A673 (cell line): ENCODE data around the gene BCL2L1. TPM values are rescaled to one million over a fixed set of nuclear protein-coding genes. Genes with fewer than 3 reads are reported as not detected.

ENCODE experiments used
- BruUV-seq: library from RNA; stranded (reverse); fragments of 400-500 nt; replicated peaks from 2 replicates; lab custom pipeline; 2021; lab: Mats Ljungman, UMichigan
- CTCF ChIA-PET: fragments of 300-600 bp; sonication (Branson Sonifier 250); formaldehyde crosslinking; loops from one replicate; lab custom pipeline; 2022; ENCODE audit warnings: antibody characterized with exemption; lab: Charles Lee
- POLR2A ChIA-PET: fragments of 300-600 bp; sonication (Branson Sonifier 250); formaldehyde crosslinking; loops from one replicate; lab custom pipeline; 2022; ENCODE audit warnings: antibody characterized with exemption; ENCODE audit not compliant: low non-redundant PET; lab: Charles Lee
- DNase-seq: peaks from one replicate; pipeline ENCODE4 v3.0.0-alpha.2; 2015; ENCODE audit warnings: low spot score
- H3K27ac ChIP-seq: fragments of 200-600 bp; sonication (generic); 2 replicates; pipeline ENCODE4 v1.5.1; 2016; ENCODE audit warnings: mixed run types, low read depth, mild to moderate bottlenecking, mixed read lengths, antibody characterized with exemption, low read length; ENCODE audit not compliant: poor library complexity, severe bottlenecking
- H3K27me3 ChIP-seq: fragments of 200-600 bp; sonication (generic); replicated peaks from 2 replicates; pipeline ENCODE4 v1.6.1; 2017; ENCODE audit warnings: mixed run types, low read depth, mild to moderate bottlenecking, mixed read lengths, antibody characterized with exemption, low read length; ENCODE audit not compliant: insufficient read depth, poor library complexity
- H3K36me3 ChIP-seq: fragments of 200-600 bp; sonication (generic); 2 replicates; pipeline ENCODE4 v1.6.1; 2016; ENCODE audit warnings: mixed run types, mild to moderate bottlenecking, mixed read lengths, antibody characterized with exemption, low read length; ENCODE audit not compliant: insufficient read depth, poor library complexity, severe bottlenecking
- H3K4me1 ChIP-seq: fragments of 200-600 bp; sonication (generic); 2 replicates; pipeline ENCODE4 v1.6.1; 2017; ENCODE audit warnings: mixed run types, mild to moderate bottlenecking, mixed read lengths, antibody characterized with exemption, low read length; ENCODE audit not compliant: insufficient read depth, poor library complexity, severe bottlenecking
- H3K4me3 ChIP-seq: fragments of 200-600 bp; sonication (generic); 2 replicates; pipeline ENCODE4 v1.5.1; 2016; ENCODE audit warnings: low read depth, mixed run types, mild to moderate bottlenecking, mixed read lengths, low read length; ENCODE audit not compliant: poor library complexity, severe bottlenecking
- H3K9me3 ChIP-seq: fragments of 200-600 bp; sonication (generic); 2 replicates; pipeline ENCODE4 v1.6.1; 2016; ENCODE audit warnings: mixed run types, low read depth, mild to moderate bottlenecking, mixed read lengths, antibody characterized with exemption, low read length; ENCODE audit not compliant: poor library complexity, severe bottlenecking
- EZH2 ChIP-seq: fragments of 200-600 bp; sonication (generic); IDR thresholded peaks from 2 replicates; pipeline ENCODE4 v1.6.1; 2017; ENCODE audit warnings: borderline replicate concordance, low read depth, mild to moderate bottlenecking, mixed read lengths, antibody characterized with exemption, low read length; ENCODE audit not compliant: poor library complexity, severe bottlenecking
- intact Hi-C: fragments of 100-400 bp; cut with micrococcal nuclease; formaldehyde crosslinking; loops from one replicate; pipeline ENCODE4 v1.10.0; 2022; ENCODE audit not compliant: unreplicated experiment
- total RNA-seq: library from RNA; stranded (reverse); gene quantifications from 2 replicates; pipeline ENCODE4 v1.2.3, GENCODE V29; 2021
- TF ChIP-seq, protein P1 (sequence below): fragments of 300-800, 200-600 bp; sonication (generic); conservative IDR thresholded peaks from 2 replicates; pipeline ENCODE4 v1.5.1; 2017; ENCODE audit warnings: low read depth, mild to moderate bottlenecking, antibody characterized with exemption, low read length, moderate library complexity, mixed read lengths

BCL2L1 gene
- total RNA-seq, 1 experiment from 2014 or later, result 47.8 TPM

GRCh38 chr20:31704225-31705119 lies 18.2 kb downstream of the BCL2L1 start:
- H3K36me3 ChIP-seq, result peaks cover 20% of the 10 kb centered on the region
- no peak overlapping the region for H3K27ac ChIP-seq
- H3K27me3 ChIP-seq, result no peaks in the 10 kb centered on the region
- ChIA-PET CTCF (no interaction called here), POLR2A (no interaction called here)
- H3K9me3 ChIP-seq, result no peaks in the 10 kb centered on the region
- H3K4me3 ChIP-seq, result no peak overlapping the region
- no TSS peak for BruUV-seq
- peaks cover 3% of the 10 kb centered on the region for H3K4me1 ChIP-seq
- TF ChIP-seq EZH2, result no peak
- TF ChIP-seq, protein P1, sequence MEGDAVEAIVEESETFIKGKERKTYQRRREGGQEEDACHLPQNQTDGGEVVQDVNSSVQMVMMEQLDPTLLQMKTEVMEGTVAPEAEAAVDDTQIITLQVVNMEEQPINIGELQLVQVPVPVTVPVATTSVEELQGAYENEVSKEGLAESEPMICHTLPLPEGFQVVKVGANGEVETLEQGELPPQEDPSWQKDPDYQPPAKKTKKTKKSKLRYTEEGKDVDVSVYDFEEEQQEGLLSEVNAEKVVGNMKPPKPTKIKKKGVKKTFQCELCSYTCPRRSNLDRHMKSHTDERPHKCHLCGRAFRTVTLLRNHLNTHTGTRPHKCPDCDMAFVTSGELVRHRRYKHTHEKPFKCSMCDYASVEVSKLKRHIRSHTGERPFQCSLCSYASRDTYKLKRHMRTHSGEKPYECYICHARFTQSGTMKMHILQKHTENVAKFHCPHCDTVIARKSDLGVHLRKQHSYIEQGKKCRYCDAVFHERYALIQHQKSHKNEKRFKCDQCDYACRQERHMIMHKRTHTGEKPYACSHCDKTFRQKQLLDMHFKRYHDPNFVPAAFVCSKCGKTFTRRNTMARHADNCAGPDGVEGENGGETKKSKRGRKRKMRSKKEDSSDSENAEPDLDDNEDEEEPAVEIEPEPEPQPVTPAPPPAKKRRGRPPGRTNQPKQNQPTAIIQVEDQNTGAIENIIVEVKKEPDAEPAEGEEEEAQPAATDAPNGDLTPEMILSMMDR, result no peak
- no peak for DNase-seq
- intact Hi-C loops, result no loop called here

DNA sequence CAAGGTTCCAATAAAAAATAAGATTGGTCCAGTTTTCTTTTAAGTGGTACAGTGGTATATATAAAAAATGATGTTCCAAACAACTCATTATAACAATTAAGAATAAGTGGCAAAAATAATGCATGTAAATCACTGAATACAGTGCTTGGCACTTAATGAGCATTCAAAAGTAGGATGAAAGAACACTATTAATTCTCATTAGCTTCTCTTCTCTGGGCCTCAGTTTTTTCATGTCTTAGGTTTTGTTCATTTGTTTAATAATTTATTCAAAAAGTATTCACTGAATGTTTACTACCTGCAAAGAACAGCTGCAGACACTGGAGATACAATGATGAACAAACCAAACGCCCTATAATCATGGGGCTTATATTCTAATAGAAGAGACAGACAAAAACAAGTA lies 21.1 kb downstream of the BCL2L1 start:
- BruUV-seq, result no TSS peak

GRCh38 chr20:31700747-31701146 lies 21.9 kb downstream of the BCL2L1 start:
- peaks cover 3% of the 10 kb centered on the region for H3K4me1 ChIP-seq

More for the DNA sequence above, 21.1 kb downstream of the BCL2L1 start:
- H3K36me3 ChIP-seq, result peaks cover 13% of the 10 kb centered on the region
- H3K9me3 ChIP-seq, result no peaks in the 10 kb centered on the region
- ChIA-PET CTCF (no interaction called here), POLR2A (no interaction called here)
- peaks cover 3% of the 10 kb centered on the region for H3K4me1 ChIP-seq
- intact Hi-C loops, result no loop called here
- H3K27ac ChIP-seq, result no peak overlapping the region
- H3K4me3 ChIP-seq, result no peak overlapping the region
- H3K27me3 ChIP-seq, result no peaks in the 10 kb centered on the region
- no peak for DNase-seq
- TF ChIP-seq EZH2, result no peak
- TF ChIP-seq, protein P1, result no peak

More at GRCh38 chr20:31700747-31701146, 21.9 kb downstream of the BCL2L1 start:
- no peaks in the 10 kb centered on the region for H3K9me3 ChIP-seq
- no peak overlapping the region for H3K4me3 ChIP-seq
- no peaks in the 10 kb centered on the region for H3K27me3 ChIP-seq
- BruUV-seq, result no TSS peak
- CTCF ChIA-PET, result no interaction called here
- no peak for DNase-seq
- peaks cover 8% of the 10 kb centered on the region for H3K36me3 ChIP-seq
- H3K27ac ChIP-seq, result no peak overlapping the region
- no peak for TF ChIP-seq EZH2
- TF ChIP-seq, protein P1, result no peak
- intact Hi-C loops, result no loop called here
- POLR2A ChIA-PET, result no interaction called here
